Memory B cell (primary cell): Measurements from ENCODE around the gene GLCCI1.
"Not testable (repeated sequence)": the region's sequence is repeated elsewhere in the genome, so short reads cannot be mapped to it uniquely, and the experiment has no call there.

ENCODE experiments used
- ATAC-seq: fragments of 150-1000 bp; cut with Tn5 transposase; 2 replicates; pipeline ENCODE4 v1.10.0; 2021; ENCODE audit warnings: low read depth, mild to moderate bottlenecking, moderate library complexity
- DNase-seq, 2 donors: peaks; one replicate each; pipeline ENCODE4 v3.0.0; 2022; ENCODE audit warnings: low spot score in 2 of 2
- H3K27ac Mint-ChIP-seq: one replicate; pipeline ENCODE4 v1.8.0; 2022; ENCODE audit warnings: mild to moderate bottlenecking, moderate library complexity, mixed read lengths
- H3K27me3 Mint-ChIP-seq: one replicate; pipeline ENCODE4 v1.8.0; 2022; ENCODE audit warnings: mixed read lengths
- H3K36me3 Mint-ChIP-seq: one replicate; pipeline ENCODE4 v1.8.0; 2022; ENCODE audit warnings: mild to moderate bottlenecking, mixed read lengths
- H3K4me1 Mint-ChIP-seq: one replicate; pipeline ENCODE4 v1.8.0; 2022; ENCODE audit warnings: mixed read lengths
- H3K4me3 Mint-ChIP-seq: one replicate; pipeline ENCODE4 v1.8.0; 2022; ENCODE audit warnings: mild to moderate bottlenecking, moderate library complexity, mixed read lengths
- H3K9me3 Mint-ChIP-seq: one replicate; pipeline ENCODE4 v1.8.0; 2022; ENCODE audit warnings: mixed read lengths

GLCCI1 gene

DNA sequence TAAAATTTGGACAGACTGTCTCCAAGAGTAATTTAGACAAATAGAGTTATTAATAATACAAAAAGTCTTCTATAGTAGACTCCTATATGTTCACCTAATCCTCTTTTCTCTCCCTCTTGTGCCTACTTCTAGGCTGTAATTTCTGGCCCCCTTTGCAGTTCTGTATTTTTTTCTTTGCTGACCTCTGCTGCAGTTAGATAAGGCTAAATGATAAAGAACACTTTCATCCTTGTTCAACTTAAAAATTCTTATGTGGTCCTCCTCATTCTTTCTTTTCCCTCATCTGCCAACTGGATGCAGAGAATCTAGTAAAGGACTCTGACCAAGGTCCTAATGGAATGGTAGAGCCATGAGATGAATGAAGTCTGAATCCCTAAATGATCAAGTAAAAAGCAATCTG, 20.1 kb downstream of the GLCCI1 start:
- Mint-ChIP-seq H3K4me3 (no peak overlapping the region), H3K4me1 (peaks cover 35% of the 10 kb centered on the region), H3K36me3 (peaks cover 14% of the 10 kb centered on the region), H3K27me3 (no peaks in the 10 kb centered on the region), H3K27ac (peak overlapping the region; percentile 58), H3K9me3 (peaks cover 12% of the 10 kb centered on the region)
- DNase-seq: no peak
- ATAC-seq: no peak

DNA sequence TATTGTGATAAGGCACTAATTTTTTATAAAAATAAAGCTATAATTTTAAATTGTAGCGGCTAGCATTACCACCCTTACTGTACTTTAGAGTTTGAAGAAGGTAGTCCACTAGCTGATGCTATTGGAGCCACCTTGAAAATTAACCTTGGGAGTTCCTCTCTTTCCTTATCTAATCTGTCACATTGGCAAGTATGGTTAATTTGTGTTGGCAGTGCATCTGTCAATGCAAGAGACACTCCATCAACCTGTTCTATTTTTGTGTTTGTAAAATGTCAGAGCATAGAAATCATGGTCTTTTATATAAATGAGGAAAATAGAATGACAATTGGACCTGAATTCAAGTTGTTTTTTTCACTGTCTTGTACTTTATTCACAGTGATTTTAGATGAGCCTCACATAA, 20.5 kb downstream of the GLCCI1 start:
- peak overlapping the region; percentile 58 for H3K27ac Mint-ChIP-seq
- ATAC-seq: no peak
- no peak overlapping the region for H3K4me3 Mint-ChIP-seq
- H3K36me3 Mint-ChIP-seq: peaks cover 14% of the 10 kb centered on the region
- peaks cover 12% of the 10 kb centered on the region for H3K9me3 Mint-ChIP-seq
- no peak for DNase-seq
- peaks cover 35% of the 10 kb centered on the region for H3K4me1 Mint-ChIP-seq
- no peaks in the 10 kb centered on the region for H3K27me3 Mint-ChIP-seq

DNA sequence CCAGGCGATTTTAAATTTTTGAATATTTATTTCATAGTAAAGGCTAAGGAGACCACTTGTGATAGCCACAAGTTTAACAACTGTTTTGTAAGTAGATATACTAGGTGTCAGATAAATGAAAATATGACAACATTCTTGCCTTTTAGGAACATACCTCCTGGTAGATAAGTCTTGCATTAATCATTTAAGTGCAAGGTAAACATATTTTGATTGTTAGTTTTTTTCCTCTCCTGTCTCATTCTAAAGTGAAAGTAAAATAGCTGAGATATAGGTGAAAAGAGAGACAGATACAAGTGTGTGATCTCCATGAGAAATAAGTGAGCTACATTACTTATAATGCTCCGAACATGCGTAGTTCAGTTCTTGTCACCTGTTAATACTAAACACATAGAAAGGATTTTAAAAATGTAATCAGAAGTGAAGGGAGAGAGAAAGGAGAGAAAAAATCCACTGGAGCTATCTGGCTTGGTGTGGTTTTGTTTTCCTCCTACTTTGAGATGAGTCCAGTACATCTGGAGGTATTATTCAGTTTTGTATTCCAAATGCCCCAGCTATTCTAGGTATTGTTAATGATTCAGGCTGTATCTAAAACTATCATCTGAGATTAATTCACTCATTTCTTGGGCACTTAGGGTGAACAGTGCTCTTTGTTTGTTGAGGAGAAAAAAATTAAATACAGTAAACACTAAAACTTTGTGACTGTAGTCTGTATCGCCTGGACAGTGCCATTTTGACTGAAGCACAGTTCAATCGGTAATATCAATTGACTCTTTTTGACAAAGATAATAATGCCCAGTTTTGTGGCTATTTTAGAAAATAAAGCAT, 21.2 kb downstream of the GLCCI1 start:
- Mint-ChIP-seq H3K9me3 (peaks cover 12% of the 10 kb centered on the region), H3K27me3 (no peaks in the 10 kb centered on the region), H3K27ac (peak overlapping the region; percentile 58), H3K36me3 (peaks cover 14% of the 10 kb centered on the region), H3K4me3 (peak overlapping the region; percentile 55), H3K4me1 (peaks cover 34% of the 10 kb centered on the region)
- no peak for DNase-seq
- ATAC-seq: no peak

GRCh38 chr7:7990441-7990761, 21.8 kb downstream of the GLCCI1 start:
- Mint-ChIP-seq H3K9me3 (peaks cover 12% of the 10 kb centered on the region), H3K27me3 (no peaks in the 10 kb centered on the region), H3K4me1 (peaks cover 31% of the 10 kb centered on the region), H3K4me3 (no peak overlapping the region), H3K27ac (no peak overlapping the region), H3K36me3 (peaks cover 16% of the 10 kb centered on the region)
- DNase-seq: no peak
- ATAC-seq: no peak

GRCh38 chr7:7992506-7992905, 23.9 kb downstream of the GLCCI1 start:
- Mint-ChIP-seq H3K4me1 (peaks cover 24% of the 10 kb centered on the region), H3K27ac (no peak overlapping the region), H3K27me3 (no peaks in the 10 kb centered on the region), H3K4me3 (no peak overlapping the region), H3K9me3 (peaks cover 12% of the 10 kb centered on the region), H3K36me3 (peaks cover 16% of the 10 kb centered on the region)
- ATAC-seq: no peak
- no peak for DNase-seq

DNA sequence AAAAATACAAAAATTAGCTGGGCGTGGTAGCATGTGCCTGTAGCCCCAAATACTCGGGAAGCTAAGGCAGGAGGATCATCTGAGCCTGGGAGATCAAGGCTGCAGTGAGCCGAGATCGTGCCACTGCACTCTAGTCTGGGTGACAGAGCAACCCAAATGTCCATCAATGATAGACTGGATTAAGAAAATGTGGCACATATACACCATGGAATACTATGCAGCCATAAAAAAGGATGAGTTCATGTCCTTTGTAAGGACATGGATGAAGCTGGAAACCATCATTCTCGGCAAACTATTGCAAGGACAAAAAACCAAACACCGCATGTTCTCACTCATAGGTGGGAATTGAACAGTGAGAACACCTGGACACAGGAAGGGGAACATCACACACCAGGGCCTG, 26.8 kb downstream of the GLCCI1 start:
- not testable (repeated sequence) for H3K27ac Mint-ChIP-seq, DNase-seq, H3K4me1 Mint-ChIP-seq, H3K27me3 Mint-ChIP-seq, ATAC-seq, H3K4me3 Mint-ChIP-seq
- peaks cover 15% of the 10 kb centered on the region for H3K36me3 Mint-ChIP-seq
- H3K9me3 Mint-ChIP-seq: peaks cover 13% of the 10 kb centered on the region

DNA sequence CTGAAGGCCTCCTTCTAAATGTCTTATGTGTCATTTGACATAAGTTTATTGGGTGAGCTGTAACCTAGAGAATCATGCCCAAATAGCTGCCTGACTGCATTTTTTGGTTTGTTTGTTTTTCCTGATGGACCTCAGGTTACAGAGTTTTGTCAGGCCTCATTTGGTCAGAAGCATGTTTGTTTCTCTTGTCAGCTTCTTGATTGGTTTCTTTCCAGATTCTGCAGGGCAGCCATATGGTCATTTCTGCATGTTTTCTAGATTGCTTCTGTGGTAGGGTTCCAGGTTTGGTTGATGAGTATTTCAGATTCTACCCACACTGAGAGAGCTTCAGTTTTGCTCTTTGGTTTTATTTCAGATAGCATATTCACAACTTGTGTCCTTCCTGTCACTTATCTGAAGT, 28.0 kb downstream of the GLCCI1 start:
- Mint-ChIP-seq H3K4me3 (no peak overlapping the region), H3K27me3 (no peaks in the 10 kb centered on the region), H3K9me3 (peaks cover 13% of the 10 kb centered on the region), H3K27ac (no peak overlapping the region), H3K4me1 (peaks cover 9% of the 10 kb centered on the region), H3K36me3 (peaks cover 22% of the 10 kb centered on the region)
- no peak for ATAC-seq
- no peak for DNase-seq

DNA sequence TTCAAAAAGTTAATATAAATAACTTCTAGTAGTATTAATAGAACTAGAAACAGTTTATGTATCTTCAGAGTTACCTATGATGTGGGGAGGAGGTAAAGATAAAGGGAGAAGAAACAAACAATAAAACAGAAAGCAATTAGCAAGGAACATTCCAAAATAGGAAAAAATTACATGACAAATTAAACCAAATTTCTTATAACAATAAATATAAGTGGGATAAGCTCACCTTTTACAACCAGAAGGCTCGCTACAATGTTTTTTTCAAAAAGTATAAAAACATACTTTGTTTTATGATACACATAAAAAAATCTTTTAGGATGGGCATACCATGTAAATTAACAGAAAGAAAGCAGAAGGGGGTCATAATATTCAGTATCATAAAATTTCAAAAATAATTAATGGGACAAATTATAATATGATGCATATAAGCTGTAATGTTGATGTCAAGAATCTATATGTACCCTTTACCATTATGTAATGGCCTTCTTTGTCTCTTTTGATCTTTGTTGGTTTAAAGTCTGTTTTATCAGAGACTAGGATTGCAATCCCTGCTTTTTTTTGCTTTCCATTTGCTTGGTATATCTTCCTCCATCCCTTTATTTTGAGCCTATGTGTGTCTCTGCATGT, 31.8 kb downstream of the GLCCI1 start:
- no peaks in the 10 kb centered on the region for H3K27me3 Mint-ChIP-seq
- H3K36me3 Mint-ChIP-seq: peaks cover 21% of the 10 kb centered on the region
- DNase-seq (no peak), ATAC-seq (no peak)
- H3K9me3 Mint-ChIP-seq: peaks cover 3% of the 10 kb centered on the region
- no peak overlapping the region for H3K4me3 Mint-ChIP-seq
- no peak overlapping the region for H3K27ac Mint-ChIP-seq
- peaks cover 9% of the 10 kb centered on the region for H3K4me1 Mint-ChIP-seq

DNA sequence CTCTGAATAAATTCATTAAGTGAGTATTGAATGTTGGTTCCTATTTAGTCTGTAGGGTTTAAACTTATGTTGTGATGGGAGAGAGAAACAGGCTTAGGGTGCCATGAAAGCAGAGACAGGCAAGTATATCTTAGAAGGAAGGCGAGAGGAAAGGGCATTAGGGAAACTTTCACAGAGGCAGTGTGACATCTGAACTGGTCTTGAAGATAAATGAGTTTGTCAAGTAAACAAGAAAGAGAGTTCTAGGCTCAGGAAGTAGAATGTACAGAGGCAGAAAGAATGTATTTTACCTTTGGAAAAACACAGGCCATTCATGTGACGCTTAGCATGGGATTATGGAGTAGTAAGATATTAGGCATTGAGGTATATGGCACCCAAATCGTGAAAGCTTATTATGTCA, 34.5 kb downstream of the GLCCI1 start:
- H3K4me3 Mint-ChIP-seq: no peak overlapping the region

GRCh38 chr7:8005279-8005678, 36.7 kb downstream of the GLCCI1 start:
- ATAC-seq (no peak), DNase-seq (no peak)
- Mint-ChIP-seq H3K27me3 (no peaks in the 10 kb centered on the region), H3K36me3 (peaks cover 35% of the 10 kb centered on the region), H3K27ac (no peak overlapping the region), H3K4me1 (peaks cover 6% of the 10 kb centered on the region), H3K4me3 (no peak overlapping the region), H3K9me3 (peaks cover 2% of the 10 kb centered on the region)

More for the DNA sequence above, 34.5 kb downstream of the GLCCI1 start:
- peak overlapping the region; percentile 53 for H3K27ac Mint-ChIP-seq
- H3K36me3 Mint-ChIP-seq: peaks cover 35% of the 10 kb centered on the region
- ATAC-seq (no peak), DNase-seq (no peak)
- H3K9me3 Mint-ChIP-seq: peaks cover 3% of the 10 kb centered on the region
- H3K4me1 Mint-ChIP-seq: peaks cover 6% of the 10 kb centered on the region
- no peaks in the 10 kb centered on the region for H3K27me3 Mint-ChIP-seq

- DNase-seq (no peak), ATAC-seq (no peak)
- no peaks in the 10 kb centered on the region for H3K27me3 Mint-ChIP-seq
- no peak overlapping the region for H3K4me3 Mint-ChIP-seq
- H3K36me3 Mint-ChIP-seq: peaks cover 21% of the 10 kb centered on the region
- H3K27ac Mint-ChIP-seq: no peak overlapping the region
- no peaks in the 10 kb centered on the region for H3K4me1 Mint-ChIP-seq
- no peaks in the 10 kb centered on the region for H3K9me3 Mint-ChIP-seq
Observed at GRCh38 chr7:8014399-8014798, 45.8 kb downstream of the GLCCI1 start.

DNA sequence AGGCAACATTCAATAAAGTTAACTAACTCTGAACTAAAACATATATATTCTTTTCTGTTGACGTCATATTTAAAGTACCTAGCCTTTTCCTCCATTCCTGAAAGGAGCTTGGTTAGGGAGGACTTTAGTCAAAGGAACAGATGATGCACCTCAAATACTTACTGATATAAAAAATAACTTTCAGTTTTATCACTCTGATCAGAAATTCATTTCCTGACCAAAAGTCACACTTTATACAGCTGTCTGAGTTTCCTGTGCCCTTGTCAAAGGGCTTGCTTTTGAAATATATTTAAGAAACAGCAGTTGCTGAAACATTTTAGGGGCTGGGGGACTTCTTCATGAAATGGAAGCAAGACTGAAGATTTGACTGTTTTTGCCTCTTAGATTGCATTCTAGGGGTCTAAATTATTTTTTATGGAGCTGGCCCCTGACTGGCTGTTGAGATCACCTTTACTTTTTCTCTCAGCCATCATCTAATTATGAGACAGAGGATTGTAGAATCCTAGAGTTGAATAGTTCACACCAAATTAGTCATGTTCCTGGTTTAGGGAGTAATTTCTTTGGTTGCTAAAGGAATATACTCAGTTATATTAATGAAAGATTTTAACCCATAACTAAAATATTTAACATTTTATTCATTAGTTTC, 46.6 kb downstream of the GLCCI1 start:
- Mint-ChIP-seq H3K27me3 (no peaks in the 10 kb centered on the region), H3K27ac (no peak overlapping the region), H3K4me1 (no peaks in the 10 kb centered on the region), H3K4me3 (no peak overlapping the region), H3K9me3 (no peaks in the 10 kb centered on the region), H3K36me3 (peaks cover 24% of the 10 kb centered on the region)
- DNase-seq (no peak), ATAC-seq (no peak)

GRCh38 chr7:8015746-8016120, 47.1 kb downstream of the GLCCI1 start:
- Mint-ChIP-seq H3K27me3 (no peaks in the 10 kb centered on the region), H3K36me3 (peaks cover 24% of the 10 kb centered on the region), H3K9me3 (no peaks in the 10 kb centered on the region), H3K4me1 (no peaks in the 10 kb centered on the region), H3K27ac (no peak overlapping the region), H3K4me3 (no peak overlapping the region)
- ATAC-seq (no peak), DNase-seq (no peak)

GRCh38 chr7:8017423-8017822, 48.8 kb downstream of the GLCCI1 start:
- no peaks in the 10 kb centered on the region for H3K4me1 Mint-ChIP-seq
- no peaks in the 10 kb centered on the region for H3K27me3 Mint-ChIP-seq
- no peak overlapping the region for H3K27ac Mint-ChIP-seq

More at GRCh38 chr7:8017423-8017822, 48.8 kb downstream of the GLCCI1 start:
- DNase-seq (no peak), ATAC-seq (no peak)
- Mint-ChIP-seq H3K4me3 (no peak overlapping the region), H3K9me3 (no peaks in the 10 kb centered on the region), H3K36me3 (peaks cover 21% of the 10 kb centered on the region)
